Liver (tissue), 3 donors: ENCODE measurements around the gene CDS1.

Experiments used
- ATF3 ChIP-seq: IDR thresholded peaks from 2 replicates; pipeline ENCODE4 v1.6.1; 2016; ENCODE audit warnings: antibody characterized with exemption
- CTCF ChIP-seq: fragments of 150-350 bp; IDR thresholded peaks from 2 replicates; pipeline ENCODE4 v1.5.1; 2017; ENCODE audit warnings: improper control_type of control experiment, low read depth, low read length; ENCODE audit not compliant: missing input control
- HNF4G ChIP-seq: IDR thresholded peaks from 2 replicates; pipeline ENCODE4 v1.6.1; 2016; ENCODE audit warnings: antibody characterized with exemption
- donor health status: healthy.
- donor health status: healthy.

- TF ChIP-seq ATF3 (no peak), CTCF (no peak), HNF4G (no peak)
Measured at GRCh38 chr4:84614891-84615290, 32.0 kb downstream of the CDS1 start.
